ENCODE data around the gene ADAMTS16.

- TF ChIP-seq, protein P1, sequence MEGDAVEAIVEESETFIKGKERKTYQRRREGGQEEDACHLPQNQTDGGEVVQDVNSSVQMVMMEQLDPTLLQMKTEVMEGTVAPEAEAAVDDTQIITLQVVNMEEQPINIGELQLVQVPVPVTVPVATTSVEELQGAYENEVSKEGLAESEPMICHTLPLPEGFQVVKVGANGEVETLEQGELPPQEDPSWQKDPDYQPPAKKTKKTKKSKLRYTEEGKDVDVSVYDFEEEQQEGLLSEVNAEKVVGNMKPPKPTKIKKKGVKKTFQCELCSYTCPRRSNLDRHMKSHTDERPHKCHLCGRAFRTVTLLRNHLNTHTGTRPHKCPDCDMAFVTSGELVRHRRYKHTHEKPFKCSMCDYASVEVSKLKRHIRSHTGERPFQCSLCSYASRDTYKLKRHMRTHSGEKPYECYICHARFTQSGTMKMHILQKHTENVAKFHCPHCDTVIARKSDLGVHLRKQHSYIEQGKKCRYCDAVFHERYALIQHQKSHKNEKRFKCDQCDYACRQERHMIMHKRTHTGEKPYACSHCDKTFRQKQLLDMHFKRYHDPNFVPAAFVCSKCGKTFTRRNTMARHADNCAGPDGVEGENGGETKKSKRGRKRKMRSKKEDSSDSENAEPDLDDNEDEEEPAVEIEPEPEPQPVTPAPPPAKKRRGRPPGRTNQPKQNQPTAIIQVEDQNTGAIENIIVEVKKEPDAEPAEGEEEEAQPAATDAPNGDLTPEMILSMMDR (IDR thresholded peaks at IDR 0.05), result no peak
- TF ChIP-seq POLR2A (IDR thresholded peaks at IDR 0.05) (no peak), EP300 (IDR thresholded peaks at IDR 0.05) (no peak), POLR2AphosphoS5 (IDR thresholded peaks at IDR 0.05) (no peak)
Measured at GRCh38 chr5:5116956-5117355, 23.2 kb upstream of the ADAMTS16 start.
